KBM-7 (cell line): Measurements from ENCODE around the gene NRIP3.
A peak's percentile ranks its signal among the peaks of the same experiment; 100 is the strongest.

Source experiments
- DNase-seq: peaks from one replicate; pipeline ENCODE4 v3.0.0-alpha.2; 2015
- in situ Hi-C: fragments of 300-500 bp; cut with MboI; formaldehyde crosslinking; loops from 2 replicates; pipeline ENCODE4 v1.14.3; 2020; ENCODE audit warnings: low sequenced_read_pairs, low pct_unique_long_range_greater_than_20kb, mixed read lengths

Gene NRIP3

GRCh38 chr11:9003573-9004182 is at the start of gene NRIP3:
TSS of gene NRIP3 (minus strand) at chr11:9004001. CDS start at chr11:9003935, 66 bp downstream.
- in situ Hi-C loops = no loop called here
- DNase-seq = peak; percentile 67

GRCh38 chr11:9052316-9052715 is 48.5 kb upstream of the NRIP3 start:
- in situ Hi-C loops = no loop called here
- no peak for DNase-seq

GRCh38 chr11:9049959-9050358 is 46.2 kb upstream of the NRIP3 start:
- DNase-seq = no peak
- in situ Hi-C loops = no loop called here

GRCh38 chr11:9047964-9048523 is 44.2 kb upstream of the NRIP3 start:
- in situ Hi-C loops = no loop called here
- no peak for DNase-seq

GRCh38 chr11:9046481-9046880 is 42.7 kb upstream of the NRIP3 start:
- in situ Hi-C loops = no loop called here
- no peak for DNase-seq

- no peak for DNase-seq
- in situ Hi-C loops = no loop called here
These were observed 38.7 kb upstream of the NRIP3 start for GRCh38 chr11:9042488-9042887.

GRCh38 chr11:9041747-9042146 is 37.9 kb upstream of the NRIP3 start:
- in situ Hi-C loops = no loop called here
- DNase-seq = no peak

GRCh38 chr11:9040410-9040809 is 36.6 kb upstream of the NRIP3 start:
- DNase-seq = no peak
- in situ Hi-C loops = no loop called here

GRCh38 chr11:9039863-9040262 is 36.1 kb upstream of the NRIP3 start:
- in situ Hi-C loops = no loop called here
- DNase-seq = no peak

- in situ Hi-C loops = no loop called here
- DNase-seq = no peak
These were observed 35.4 kb upstream of the NRIP3 start for GRCh38 chr11:9039198-9039597.

- in situ Hi-C loops = no loop called here
- DNase-seq = no peak
These were observed 34.7 kb upstream of the NRIP3 start for GRCh38 chr11:9038541-9038940.

GRCh38 chr11:9037963-9038362 is 34.2 kb upstream of the NRIP3 start:
- in situ Hi-C loops = no loop called here
- DNase-seq = no peak

- in situ Hi-C loops = no loop called here
- DNase-seq = no peak
These were observed 33.4 kb upstream of the NRIP3 start for GRCh38 chr11:9037046-9037780.

GRCh38 chr11:9030601-9031000 is 26.8 kb upstream of the NRIP3 start:
- DNase-seq = no peak
- in situ Hi-C loops = no loop called here

GRCh38 chr11:9029422-9029821 is 25.6 kb upstream of the NRIP3 start:
- no peak for DNase-seq
- in situ Hi-C loops = no loop called here

- in situ Hi-C loops = no loop called here
These were observed 24.8 kb upstream of the NRIP3 start for GRCh38 chr11:9028581-9028980.

GRCh38 chr11:9025101-9025850 is 21.5 kb upstream of the NRIP3 start:
- DNase-seq = no peak

More at GRCh38 chr11:9028581-9028980, 24.8 kb upstream of the NRIP3 start:
- DNase-seq = no peak

GRCh38 chr11:9022961-9023680 is 19.3 kb upstream of the NRIP3 start:
- in situ Hi-C loops = no loop called here
- DNase-seq = no peak

More at GRCh38 chr11:9025101-9025850, 21.5 kb upstream of the NRIP3 start:
- in situ Hi-C loops = no loop called here

GRCh38 chr11:9020916-9021315 is 17.1 kb upstream of the NRIP3 start:
- DNase-seq = no peak
- in situ Hi-C loops = no loop called here
